Heart left ventricle (tissue), 13 donors: Measurements from ENCODE around the gene DHH.

Source experiments
- POLR2A ChIP-seq, 2 donors: fragments of 450-650 bp; IDR thresholded peaks; one replicate each; pipeline ENCODE4 v1.6.1; 2017; ENCODE audit warnings: antibody characterized with exemption in 2 of 2, mild to moderate bottlenecking in 2 of 2, moderate library complexity in 2 of 2
- TF ChIP-seq, protein P1 (sequence below), 12 donors: fragments of 200-600 bp; sonication (generic) in 4 of 12; IDR thresholded peaks; one replicate each; pipeline versions ENCODE4 v1.5.0 to v1.8.0; 2018 to 2022; ENCODE audit warnings: antibody characterized with exemption in 12 of 12, mild to moderate bottlenecking in 5 of 12
- donor health status: ischemic (EF 13 %, LVEDD 7.1; RV severe dilation, severe dysfunction).
- donor health status: DM: no; HTN: yes; CAD: no.
- donor health status: DM: no; HTN: no; CAD: no.
- donor health status: ischemic (EF 25% LVEDD 6.9; RV normal size, moderate dysfunction).
- donor health status: ischemic (EF 25% LVEDD 5.7; RV mildly dilated, moderate dysfunction).
- donor health status: ischemic (EF 35%, LVEDD 5.7; RV mildly dilated, moderate dysfunction).
- donor health status: nonischemic (EF 11% LVEDD 7.7; RV severe dilation, severe dysfunction).
- donor health status: DM: yes; HTN: yes; CAD: no.
- donor health status: PGD.
- donor health status: ischemic (EF 29% LVEDD 5.4; RV normal size, mild dysfunction).
- donor health status: nonischemic (EF 23%, LVEDD 6.1; RV moderate dilation, normal function).

DNA sequence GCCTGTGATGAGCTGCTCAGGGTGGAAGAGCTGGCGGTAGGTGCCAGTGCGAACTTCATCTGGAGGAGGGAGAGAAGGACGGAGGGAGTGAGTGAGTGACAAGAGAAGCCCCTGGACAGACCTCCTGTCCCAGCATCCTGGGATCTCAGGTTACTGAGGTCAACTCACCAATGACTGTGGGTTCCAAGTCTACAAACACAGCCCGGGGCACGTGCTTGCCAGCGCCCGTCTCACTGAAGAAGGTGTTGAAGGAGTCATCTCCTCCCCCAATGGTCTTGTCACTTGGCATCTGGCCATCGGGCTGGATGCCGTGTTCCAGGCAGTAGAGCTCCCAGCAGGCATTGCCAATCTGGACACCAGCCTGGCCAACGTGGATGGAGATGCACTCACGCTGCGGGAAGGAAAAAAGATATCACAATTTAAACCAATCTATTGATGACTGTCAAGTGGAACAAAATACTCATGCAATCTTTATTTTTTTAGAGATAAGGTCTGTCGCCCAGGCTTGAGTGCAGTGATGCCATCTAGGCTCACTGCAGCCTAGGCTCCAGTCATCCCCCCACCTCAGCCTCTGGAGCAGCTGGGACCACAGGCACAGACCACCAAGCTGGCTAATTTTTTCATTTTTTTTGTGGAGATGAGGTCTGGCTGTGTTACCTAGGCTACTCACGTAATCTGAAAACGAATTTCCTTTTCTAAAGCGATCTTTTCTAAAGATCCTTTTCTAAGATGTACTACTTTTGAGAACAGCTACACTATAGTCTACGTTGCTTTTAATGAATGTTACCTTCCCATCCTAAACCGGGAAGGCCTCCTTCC, 34.9 kb upstream of the DHH start:
- TF ChIP-seq, protein P1, sequence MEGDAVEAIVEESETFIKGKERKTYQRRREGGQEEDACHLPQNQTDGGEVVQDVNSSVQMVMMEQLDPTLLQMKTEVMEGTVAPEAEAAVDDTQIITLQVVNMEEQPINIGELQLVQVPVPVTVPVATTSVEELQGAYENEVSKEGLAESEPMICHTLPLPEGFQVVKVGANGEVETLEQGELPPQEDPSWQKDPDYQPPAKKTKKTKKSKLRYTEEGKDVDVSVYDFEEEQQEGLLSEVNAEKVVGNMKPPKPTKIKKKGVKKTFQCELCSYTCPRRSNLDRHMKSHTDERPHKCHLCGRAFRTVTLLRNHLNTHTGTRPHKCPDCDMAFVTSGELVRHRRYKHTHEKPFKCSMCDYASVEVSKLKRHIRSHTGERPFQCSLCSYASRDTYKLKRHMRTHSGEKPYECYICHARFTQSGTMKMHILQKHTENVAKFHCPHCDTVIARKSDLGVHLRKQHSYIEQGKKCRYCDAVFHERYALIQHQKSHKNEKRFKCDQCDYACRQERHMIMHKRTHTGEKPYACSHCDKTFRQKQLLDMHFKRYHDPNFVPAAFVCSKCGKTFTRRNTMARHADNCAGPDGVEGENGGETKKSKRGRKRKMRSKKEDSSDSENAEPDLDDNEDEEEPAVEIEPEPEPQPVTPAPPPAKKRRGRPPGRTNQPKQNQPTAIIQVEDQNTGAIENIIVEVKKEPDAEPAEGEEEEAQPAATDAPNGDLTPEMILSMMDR (IDR thresholded peaks at IDR 0.05): no peak
- no peak for TF ChIP-seq POLR2A (IDR thresholded peaks at IDR 0.05)
